ENCODE results near the gene SYT6.
"Not testable (repeated sequence)": the region's sequence is repeated elsewhere in the genome, so short reads cannot be mapped to it uniquely, and the experiment has no call there.

The SYT6 gene

DNA sequence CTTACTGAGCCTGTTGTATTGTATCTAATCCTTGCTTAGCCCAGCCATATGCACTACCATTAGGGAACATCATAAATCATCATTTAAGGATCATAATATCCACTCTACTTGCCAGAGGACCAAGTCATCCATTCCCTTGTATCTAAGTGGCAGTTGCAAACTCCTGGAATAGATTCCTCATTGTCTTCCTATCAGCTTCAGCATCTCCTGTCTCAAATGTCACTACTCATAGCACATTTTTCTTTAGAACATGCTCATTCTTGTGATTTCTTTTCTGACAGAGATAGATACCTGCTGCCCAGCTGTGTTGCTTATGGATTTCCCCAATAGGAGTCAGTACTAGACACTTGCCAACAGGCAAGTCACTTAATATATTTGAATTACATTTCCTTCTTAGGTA is 90.1 kb downstream of the SYT6 start:
- peak; percentile 39 for DNase-seq

DNA sequence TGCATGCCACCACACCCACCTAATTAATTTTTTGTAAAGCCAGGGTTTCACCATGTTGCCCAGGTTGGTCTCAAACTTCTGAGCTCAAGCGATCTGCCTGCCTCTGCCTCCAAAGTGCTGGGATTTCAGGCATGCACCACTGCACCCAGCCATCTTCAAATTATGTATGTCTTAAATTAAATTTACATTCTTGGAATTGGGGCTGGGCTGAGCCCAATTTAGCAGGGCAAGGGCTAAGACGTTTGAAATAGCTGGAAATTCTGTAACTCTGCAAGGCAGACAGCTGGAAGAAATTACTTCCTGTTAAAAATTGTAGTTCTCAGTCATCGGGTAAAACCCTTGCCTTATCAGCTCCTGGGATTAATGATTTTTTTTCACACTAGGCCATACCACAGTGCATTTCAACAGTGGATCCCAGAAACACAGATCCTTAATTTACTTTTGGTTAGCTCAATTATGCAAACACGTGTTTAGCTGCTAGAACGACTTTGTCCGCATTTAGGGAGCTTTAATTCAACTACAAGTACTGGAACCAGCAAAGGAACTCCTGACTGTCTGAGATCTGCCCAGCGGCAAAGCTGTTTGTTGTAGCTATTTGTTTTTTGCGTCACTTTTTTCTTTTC is 91.1 kb downstream of the SYT6 start:
- no peak for DNase-seq

DNA sequence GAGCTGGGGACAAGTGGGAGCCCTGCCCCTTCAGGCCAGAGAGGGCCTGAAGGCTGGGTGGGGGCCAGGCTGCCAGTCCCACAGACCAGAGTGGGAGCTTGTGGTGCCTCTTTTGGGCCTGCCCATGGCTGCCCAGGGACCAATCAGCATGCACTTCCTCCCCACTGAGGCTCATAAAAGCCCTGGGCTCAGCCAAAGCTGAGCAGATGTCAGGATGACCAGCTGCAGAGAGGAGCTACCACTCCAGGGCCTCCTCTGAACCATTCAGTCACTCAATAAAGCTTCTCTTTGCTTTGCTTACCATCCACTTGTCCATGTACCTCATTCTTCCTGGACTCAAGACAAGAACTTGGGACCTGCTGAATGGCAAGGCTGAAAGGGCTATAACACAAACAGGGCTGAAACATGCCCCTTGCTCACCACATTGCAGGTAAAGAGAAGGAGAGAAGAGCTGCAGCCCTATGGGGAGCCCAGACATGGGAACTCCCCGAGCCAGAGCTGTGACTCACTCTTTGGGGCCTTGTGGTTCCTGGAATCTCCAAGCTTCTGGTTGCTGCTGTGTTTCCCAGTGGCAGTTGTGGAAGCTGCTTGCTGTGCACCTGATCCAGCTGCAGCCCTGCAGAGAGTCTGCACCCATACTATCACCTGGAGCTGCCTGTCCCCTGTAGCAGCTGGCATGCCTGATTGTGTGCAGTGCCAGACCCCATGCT is 92.4 kb downstream of the SYT6 start:
- DNase-seq: no peak

DNA sequence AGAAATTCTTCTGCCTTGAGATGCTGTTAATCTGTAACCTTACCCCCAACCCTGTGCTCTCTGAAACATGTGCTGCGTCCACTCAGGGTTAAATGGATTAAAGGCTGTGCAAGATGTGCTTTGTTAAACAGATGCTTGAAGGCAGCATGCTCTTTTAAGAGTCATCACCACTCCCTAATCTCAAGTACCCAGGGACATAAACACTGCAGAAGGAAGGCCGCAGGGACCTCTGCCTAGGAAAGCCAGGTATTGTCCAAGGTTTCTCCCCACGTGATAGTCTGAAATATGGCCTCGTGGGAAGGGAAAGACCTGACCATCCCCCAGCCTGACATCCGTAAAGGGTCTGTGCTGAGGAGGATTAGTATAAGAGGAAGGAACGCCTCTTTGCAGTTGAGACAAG is 95.4 kb downstream of the SYT6 start:
- DNase-seq: not testable (repeated sequence)

DNA sequence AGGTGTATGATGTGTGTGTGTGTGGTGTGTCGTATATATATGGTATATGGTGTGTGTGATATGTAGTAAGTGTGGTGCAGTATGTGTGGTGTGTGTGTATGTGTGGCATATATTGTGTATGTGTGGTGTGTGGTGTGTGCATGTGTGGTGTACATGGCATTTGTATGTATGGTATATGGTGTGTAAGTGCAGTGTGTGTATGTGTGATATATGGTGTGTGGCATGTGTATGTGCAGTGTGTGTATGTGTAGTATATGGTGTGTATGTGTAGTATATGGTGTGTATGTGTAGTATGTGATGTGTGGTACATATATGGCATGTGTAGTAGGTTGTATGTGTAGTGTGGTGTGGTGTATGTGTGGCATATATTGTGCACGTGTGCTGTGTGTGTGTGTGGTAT is 99.5 kb downstream of the SYT6 start:
- no peak for DNase-seq

DNA sequence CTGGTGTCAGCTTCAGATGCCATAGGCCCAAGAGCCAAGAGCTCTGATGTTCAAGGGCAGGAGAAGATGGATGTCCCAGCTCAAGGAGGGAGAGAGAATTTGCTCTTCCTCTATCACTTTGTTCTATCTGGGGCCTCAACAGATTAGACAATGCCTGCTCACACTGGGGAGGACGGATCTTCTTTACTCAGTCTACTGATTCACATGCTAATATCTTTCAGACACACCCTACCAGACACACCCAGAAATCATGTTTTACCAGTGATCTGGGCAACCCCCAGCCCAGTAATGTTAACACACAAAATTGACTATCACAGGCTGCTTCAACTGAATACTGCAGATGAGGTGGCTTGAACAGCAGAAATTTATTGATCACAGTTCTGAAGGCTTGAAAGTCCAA is 105.4 kb downstream of the SYT6 start:
- no peak for DNase-seq

DNA sequence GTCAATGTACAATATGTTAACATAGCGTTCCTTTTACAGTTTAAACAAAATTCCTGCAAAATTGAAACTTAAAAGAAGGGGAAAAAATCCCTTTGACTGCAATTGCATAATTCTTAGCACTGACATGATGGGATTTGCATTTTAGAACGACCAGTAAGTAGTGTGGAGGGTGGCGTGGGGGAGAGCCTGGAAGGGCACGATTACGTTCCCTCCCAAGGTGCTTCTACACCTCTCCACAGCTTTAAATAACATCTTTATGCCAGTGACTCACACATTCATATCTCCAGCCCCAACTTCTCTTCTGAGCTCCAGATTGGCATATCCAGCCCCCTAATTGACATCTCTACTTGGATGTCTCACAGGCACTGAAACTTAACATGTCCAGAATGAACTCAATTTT is 110.1 kb downstream of the SYT6 start:
- no peak for DNase-seq

DNA sequence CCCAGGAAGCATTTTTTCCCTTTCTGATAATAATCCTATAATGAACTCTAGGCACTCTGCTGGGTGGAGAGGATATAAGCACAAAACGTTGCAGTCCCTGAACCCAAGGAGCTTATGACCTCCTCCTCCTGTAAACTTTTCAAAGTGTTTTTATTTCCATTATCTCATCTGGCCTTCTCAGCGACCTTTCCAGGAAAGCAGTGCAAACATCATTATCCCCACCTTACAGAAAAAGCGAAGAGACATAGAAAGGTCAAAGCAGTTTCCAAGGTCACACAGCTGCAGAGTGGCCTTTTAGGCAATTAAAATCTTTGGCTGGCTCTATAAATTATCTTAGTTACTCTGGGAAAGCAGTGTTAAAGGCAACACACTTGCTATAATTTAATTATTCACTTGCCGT is 110.6 kb downstream of the SYT6 start:
- no peak for DNase-seq

DNA sequence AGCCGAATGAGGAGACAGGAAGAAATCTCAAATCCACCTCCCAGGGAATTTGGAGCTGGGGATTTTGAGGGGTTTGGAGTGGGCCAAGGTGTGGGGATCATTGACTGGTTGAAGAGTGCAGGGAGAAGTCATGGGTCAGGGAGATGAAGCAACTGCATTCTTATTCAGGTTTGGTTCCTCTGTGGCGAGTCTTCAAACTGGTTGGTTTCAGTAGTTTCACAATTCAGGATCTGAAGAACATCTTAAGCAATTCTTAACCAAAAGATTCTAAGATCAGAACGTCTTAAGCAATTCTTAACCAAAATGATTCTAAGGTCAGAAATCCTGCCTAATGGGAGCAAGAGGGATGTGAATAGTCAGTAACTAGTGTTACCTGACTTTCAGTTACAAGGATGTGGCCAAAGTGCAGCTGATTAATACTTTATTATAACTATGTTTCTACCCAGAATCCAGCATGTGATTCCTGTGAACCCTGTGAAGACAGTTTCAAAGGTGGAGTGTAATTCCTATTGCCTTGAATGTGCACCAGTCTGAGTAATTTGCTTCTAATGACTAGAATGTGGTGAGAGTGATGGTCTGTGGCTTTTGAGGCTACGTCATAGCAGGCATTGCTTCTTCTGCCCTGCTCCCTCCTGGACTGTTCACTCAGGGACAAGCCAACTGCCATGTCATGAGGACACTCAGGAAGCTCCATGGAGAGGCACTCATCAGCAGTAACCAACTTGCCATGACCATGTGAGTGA is 113.2 kb downstream of the SYT6 start:
- DNase-seq: no peak
